ENCODE measurements around the gene ADAMTS18. TPM values are rescaled to one million over a fixed set of nuclear protein-coding genes. Genes with fewer than 3 reads are reported as not detected.
"Not testable (repeated sequence)": the region's sequence is repeated elsewhere in the genome, so short reads cannot be mapped to it uniquely, and the experiment has no call there.

The ADAMTS18 gene
- total RNA-seq, 1 experiment from 2014 or later, result not detected

GRCh38 chr16:77467821-77468335, 33.0 kb upstream of the ADAMTS18 start:
- H3K27ac ChIP-seq, result no peak overlapping the region
- intact Hi-C loops (cut with micrococcal nuclease; ENCODE audit: unreplicated experiment), result no loop called here
- no peaks in the 10 kb centered on the region for H3K9me2 ChIP-seq (ENCODE audit: insufficient read depth)
- peaks cover 56% of the 10 kb centered on the region for H3K27me3 ChIP-seq (ENCODE audit: insufficient read depth, low read depth)
- no peak for DNase-seq
- BruUV-seq (replicated peaks), result no TSS peak
- no peak overlapping the region for H3K4me3 ChIP-seq
- CTCF ChIA-PET, result no interaction called here
- no peaks in the 10 kb centered on the region for H3K4me1 ChIP-seq (replicated peaks; ENCODE audit: insufficient read depth)
- no peaks in the 10 kb centered on the region for H3F3A ChIP-seq (ENCODE audit: insufficient read depth, low read depth)
- POLR2A ChIA-PET (ENCODE audit: unreplicated experiment), result no interaction called here
- H3K4me2 ChIP-seq, result no peak overlapping the region
- H3K79me2 ChIP-seq (ENCODE audit: low read depth), result no peaks in the 10 kb centered on the region
- H3K9me3 ChIP-seq (ENCODE audit: insufficient read depth, low read depth), result no peaks in the 10 kb centered on the region
- no peaks in the 10 kb centered on the region for H4K20me1 ChIP-seq (ENCODE audit: insufficient read depth)
- H2AFZ ChIP-seq, result no peak overlapping the region
- TF ChIP-seq, protein P1, sequence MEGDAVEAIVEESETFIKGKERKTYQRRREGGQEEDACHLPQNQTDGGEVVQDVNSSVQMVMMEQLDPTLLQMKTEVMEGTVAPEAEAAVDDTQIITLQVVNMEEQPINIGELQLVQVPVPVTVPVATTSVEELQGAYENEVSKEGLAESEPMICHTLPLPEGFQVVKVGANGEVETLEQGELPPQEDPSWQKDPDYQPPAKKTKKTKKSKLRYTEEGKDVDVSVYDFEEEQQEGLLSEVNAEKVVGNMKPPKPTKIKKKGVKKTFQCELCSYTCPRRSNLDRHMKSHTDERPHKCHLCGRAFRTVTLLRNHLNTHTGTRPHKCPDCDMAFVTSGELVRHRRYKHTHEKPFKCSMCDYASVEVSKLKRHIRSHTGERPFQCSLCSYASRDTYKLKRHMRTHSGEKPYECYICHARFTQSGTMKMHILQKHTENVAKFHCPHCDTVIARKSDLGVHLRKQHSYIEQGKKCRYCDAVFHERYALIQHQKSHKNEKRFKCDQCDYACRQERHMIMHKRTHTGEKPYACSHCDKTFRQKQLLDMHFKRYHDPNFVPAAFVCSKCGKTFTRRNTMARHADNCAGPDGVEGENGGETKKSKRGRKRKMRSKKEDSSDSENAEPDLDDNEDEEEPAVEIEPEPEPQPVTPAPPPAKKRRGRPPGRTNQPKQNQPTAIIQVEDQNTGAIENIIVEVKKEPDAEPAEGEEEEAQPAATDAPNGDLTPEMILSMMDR (conservative IDR thresholded peaks at IDR 0.05), result no peak
- TF ChIP-seq EZH2 (IDR thresholded peaks at IDR 0.05; ENCODE audit: low read depth), result no peak
- H3K36me3 ChIP-seq (ENCODE audit: low read depth), result no peaks in the 10 kb centered on the region

DNA sequence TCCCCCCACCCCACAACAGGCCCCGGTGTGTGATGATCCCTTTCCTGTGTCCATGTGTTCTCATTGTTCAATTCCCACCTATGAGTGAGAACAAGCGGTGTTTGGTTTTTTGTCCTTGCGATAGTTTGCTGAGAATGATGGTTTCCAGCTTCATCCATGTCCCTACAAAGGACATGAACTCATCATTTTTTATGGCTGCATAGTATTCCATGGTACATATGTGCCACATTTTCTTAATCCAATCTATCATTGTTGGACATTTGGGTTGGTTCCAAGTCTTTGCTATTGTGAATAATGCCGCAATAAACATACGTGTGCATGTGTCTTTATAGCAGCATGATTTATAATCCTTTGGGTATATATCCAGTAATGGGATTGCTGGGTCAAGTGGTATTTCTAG, 28.8 kb upstream of the ADAMTS18 start:
- H3K9me3 ChIP-seq (ENCODE audit: insufficient read depth, low read depth); CTCF ChIA-PET; H3K9me2 ChIP-seq (ENCODE audit: insufficient read depth); H3F3A ChIP-seq (ENCODE audit: insufficient read depth, low read depth); BruUV-seq (replicated peaks); DNase-seq; H3K36me3 ChIP-seq (ENCODE audit: low read depth); H4K20me1 ChIP-seq (ENCODE audit: insufficient read depth); H3K4me2 ChIP-seq; H2AFZ ChIP-seq; H3K79me2 ChIP-seq (ENCODE audit: low read depth); H3K4me1 ChIP-seq (replicated peaks; ENCODE audit: insufficient read depth); intact Hi-C loops (cut with micrococcal nuclease; ENCODE audit: unreplicated experiment); POLR2A ChIA-PET (ENCODE audit: unreplicated experiment); H3K27ac ChIP-seq; H3K4me3 ChIP-seq: not testable (repeated sequence)
- H3K27me3 ChIP-seq (ENCODE audit: insufficient read depth, low read depth), result peaks cover 57% of the 10 kb centered on the region

DNA sequence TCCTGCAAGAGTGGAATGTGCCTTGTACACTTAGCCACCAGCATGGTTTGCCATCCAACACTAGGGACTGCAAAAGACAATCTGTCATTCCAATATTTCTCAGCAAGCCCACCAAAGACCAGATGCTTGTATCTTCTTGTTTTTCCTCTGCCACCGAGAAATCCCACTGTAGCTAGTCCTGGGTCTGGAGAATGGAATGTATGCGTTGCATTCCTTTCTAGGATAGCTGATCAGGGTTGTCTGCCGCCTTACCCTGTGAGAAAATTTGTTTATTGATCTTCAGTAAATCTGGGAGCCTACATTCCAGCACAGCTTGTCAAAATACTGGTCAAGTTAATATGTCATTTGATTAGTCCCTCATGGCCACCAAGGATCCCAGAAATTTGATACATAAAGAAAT, 28.1 kb upstream of the ADAMTS18 start:
- ChIA-PET CTCF (no interaction called here), POLR2A (ENCODE audit: unreplicated experiment) (no interaction called here)
- Histone ChIP-seq H3K4me3 (no peak overlapping the region), H3K79me2 (ENCODE audit: low read depth) (no peaks in the 10 kb centered on the region), H3K4me1 (replicated peaks; ENCODE audit: insufficient read depth) (no peaks in the 10 kb centered on the region), H4K20me1 (ENCODE audit: insufficient read depth) (no peaks in the 10 kb centered on the region), H2AFZ (no peak overlapping the region), H3K27me3 (ENCODE audit: insufficient read depth, low read depth) (peaks cover 53% of the 10 kb centered on the region), H3K36me3 (ENCODE audit: low read depth) (no peaks in the 10 kb centered on the region), H3K4me2 (no peak overlapping the region), H3K9me2 (ENCODE audit: insufficient read depth) (no peaks in the 10 kb centered on the region), H3K27ac (no peak overlapping the region), H3F3A (ENCODE audit: insufficient read depth, low read depth) (no peaks in the 10 kb centered on the region), H3K9me3 (ENCODE audit: insufficient read depth, low read depth) (no peaks in the 10 kb centered on the region)
- intact Hi-C loops (cut with micrococcal nuclease; ENCODE audit: unreplicated experiment), result no loop called here
- BruUV-seq (replicated peaks), result no TSS peak
- no peak for DNase-seq
- no peak for TF ChIP-seq EZH2 (IDR thresholded peaks at IDR 0.05; ENCODE audit: low read depth)
- TF ChIP-seq, protein P1 (conservative IDR thresholded peaks at IDR 0.05), result no peak

GRCh38 chr16:77459534-77460254, 24.9 kb upstream of the ADAMTS18 start:
- Histone ChIP-seq H3F3A (ENCODE audit: insufficient read depth, low read depth) (no peaks in the 10 kb centered on the region), H3K4me1 (replicated peaks; ENCODE audit: insufficient read depth) (no peaks in the 10 kb centered on the region), H2AFZ (no peak overlapping the region), H3K27me3 (ENCODE audit: insufficient read depth, low read depth) (peaks cover 47% of the 10 kb centered on the region), H3K9me3 (ENCODE audit: insufficient read depth, low read depth) (no peaks in the 10 kb centered on the region; the same call in 1 of the 2 replicates), H3K9me2 (ENCODE audit: insufficient read depth) (no peaks in the 10 kb centered on the region), H3K79me2 (ENCODE audit: low read depth) (no peaks in the 10 kb centered on the region), H3K4me3 (no peak overlapping the region), H3K27ac (no peak overlapping the region), H4K20me1 (ENCODE audit: insufficient read depth) (no peaks in the 10 kb centered on the region), H3K36me3 (ENCODE audit: low read depth) (no peaks in the 10 kb centered on the region), H3K4me2 (no peak overlapping the region)
- no peak for DNase-seq
- CTCF ChIA-PET, result no interaction called here
- POLR2A ChIA-PET (ENCODE audit: unreplicated experiment), result no interaction called here
- no TSS peak for BruUV-seq (replicated peaks)
- intact Hi-C loops (cut with micrococcal nuclease; ENCODE audit: unreplicated experiment), result no loop called here
- TF ChIP-seq, protein P1 (conservative IDR thresholded peaks at IDR 0.05), result no peak
- no peak for TF ChIP-seq EZH2 (IDR thresholded peaks at IDR 0.05; ENCODE audit: low read depth)
